CD14-positive monocyte (primary cell): ENCODE data around the gene TTLL8. TPM values are rescaled to one million over a fixed set of nuclear protein-coding genes. Genes with fewer than 3 reads are reported as not detected.

ENCODE experiments used
- DNase-seq, 3 donors: peaks; one replicate each; pipeline ENCODE4 v3.0.0-alpha.2; 2011 to 2022
- H2AFZ ChIP-seq: 2 replicates; pipeline ENCODE4 v1.6.0; 2012; ENCODE audit warnings: mild to moderate bottlenecking, low read depth, low read length, inconsistent platforms; ENCODE audit not compliant: insufficient read depth, poor library complexity, severe bottlenecking
- H3K27ac ChIP-seq, 2 donors: 1 replicate in 1 of 2; 2 replicates in 1 of 2; pipeline ENCODE4 v1.5.1; 2012 to 2013; ENCODE audit warnings: low read length in 2 of 2, control low read depth in 1 of 2, inconsistent platforms in 1 of 2, low read depth in 1 of 2, mild to moderate bottlenecking in 1 of 2
- H3K27me3 ChIP-seq, 2 donors: one replicate each; pipeline versions ENCODE4 v1.6.0 to v1.6.1; 2011 to 2013; ENCODE audit warnings: low read length in 2 of 2; ENCODE audit not compliant: control insufficient read depth in 2 of 2, insufficient read depth in 2 of 2
- H3K36me3 ChIP-seq, 2 donors: replicated peaks in 1 of 2; 1 replicate in 1 of 2; 2 replicates in 1 of 2; pipeline versions ENCODE4 v1.5.1 to v1.6.1; 2012 to 2013; ENCODE audit warnings: low read length in 2 of 2, control low read depth in 1 of 2, inconsistent platforms in 1 of 2, mild to moderate bottlenecking in 1 of 2; ENCODE audit not compliant: insufficient read depth in 2 of 2, control insufficient read depth in 1 of 2
- H3K4me1 ChIP-seq, 2 donors: 1 replicate in 1 of 2; 2 replicates in 1 of 2; pipeline versions ENCODE4 v1.5.1 to v1.6.1; 2012 to 2013; ENCODE audit warnings: low read length in 2 of 2, control low read depth in 1 of 2, inconsistent platforms in 1 of 2, mild to moderate bottlenecking in 1 of 2, moderate library complexity in 1 of 2; ENCODE audit not compliant: insufficient read depth in 2 of 2, control insufficient read depth in 1 of 2
- H3K4me2 ChIP-seq: replicated peaks from 2 replicates; pipeline ENCODE3; 2012; ENCODE audit warnings: low read length, moderate library complexity, mild to moderate bottlenecking; ENCODE audit not compliant: poor library complexity, severe bottlenecking; ENCODE audit errors: extremely low read depth
- H3K4me3 ChIP-seq, 3 experiments: fragments of 200-600 bp in 1 of 3; sonication (generic) in 1 of 3; replicated peaks in 1 of 3; 1 replicate in 2 of 3; 2 replicates in 1 of 3; pipeline ENCODE4 v1.5.1; 2011 to 2013; ENCODE audit warnings: low read length in 3 of 3, mild to moderate bottlenecking in 3 of 3, control low read depth in 2 of 3, low read depth in 2 of 3, inconsistent platforms in 1 of 3, moderate library complexity in 1 of 3
- H3K79me2 ChIP-seq: 2 replicates; pipeline ENCODE4 v1.6.0; 2012; ENCODE audit warnings: mild to moderate bottlenecking, control low read depth, inconsistent platforms, low read length, moderate library complexity; ENCODE audit not compliant: insufficient read depth
- H3K9ac ChIP-seq: 2 replicates; pipeline ENCODE4 v1.6.0; 2017; ENCODE audit warnings: low read length, mild to moderate bottlenecking; ENCODE audit not compliant: insufficient read depth, poor library complexity, severe bottlenecking
- H3K9me3 ChIP-seq, 2 donors: replicated peaks in 1 of 2; 1 replicate in 1 of 2; 2 replicates in 1 of 2; pipeline versions ENCODE4 v1.5.1 to v1.6.1; 2012 to 2013; ENCODE audit warnings: low read length in 2 of 2, control low read depth in 1 of 2; ENCODE audit not compliant: control insufficient read depth in 1 of 2, insufficient read depth in 1 of 2
- H4K20me1 ChIP-seq: 2 replicates; pipeline ENCODE4 v1.6.0; 2012; ENCODE audit warnings: mild to moderate bottlenecking, low read length, control low read depth, moderate library complexity; ENCODE audit not compliant: insufficient read depth
- H3K27ac Mint-ChIP-seq, 7 donors: one replicate each; pipeline ENCODE4 v1.8.0; 2020; ENCODE audit warnings: mild to moderate bottlenecking in 7 of 7, mixed read lengths in 7 of 7, moderate library complexity in 6 of 7, inconsistent platforms in 2 of 7
- H3K27me3 Mint-ChIP-seq, 3 donors: one replicate each; pipeline ENCODE4 v1.8.0; 2021 to 2022; ENCODE audit warnings: low read depth in 3 of 3, mild to moderate bottlenecking in 3 of 3, mixed read lengths in 3 of 3, moderate library complexity in 3 of 3, inconsistent platforms in 1 of 3
- H3K36me3 Mint-ChIP-seq, 2 donors: one replicate each; pipeline ENCODE4 v1.8.0; 2020; ENCODE audit warnings: mixed read lengths in 2 of 2, inconsistent platforms in 1 of 2, mild to moderate bottlenecking in 1 of 2
- H3K4me1 Mint-ChIP-seq: one replicate; pipeline ENCODE4 v1.8.0; 2020; ENCODE audit warnings: mild to moderate bottlenecking, mixed read lengths
- H3K4me3 Mint-ChIP-seq, 2 donors: one replicate each; pipeline ENCODE4 v1.8.0; 2020; ENCODE audit warnings: mild to moderate bottlenecking in 2 of 2, mixed read lengths in 2 of 2, moderate library complexity in 1 of 2
- H3K9me3 Mint-ChIP-seq, 7 donors: one replicate each; pipeline ENCODE4 v1.8.0; 2020 to 2022; ENCODE audit warnings: mixed read lengths in 7 of 7, mild to moderate bottlenecking in 6 of 7, moderate library complexity in 6 of 7, inconsistent platforms in 2 of 7
- CTCF ChIP-seq: fragments of 200-600 bp; IDR thresholded peaks from one replicate; pipeline ENCODE4 v1.8.0; 2022; ENCODE audit warnings: antibody characterized with exemption, mild to moderate bottlenecking
- WGBS: methylation state at CpG from one replicate; pipeline ENCODE4 v1.1.5; 2013; ENCODE audit warnings: missing lambda C conversion rate; ENCODE audit not compliant: insufficient coverage; 5-methylcytosine and 5-hydroxymethylcytosine counted together
- intact Hi-C, 2 donors: fragments of 100-400 bp; cut with micrococcal nuclease; formaldehyde crosslinking; loops; one replicate each; pipeline versions ENCODE4 v1.15.0 to v1.15.1; 2023
- polyA minus RNA-seq: library from RNA; depleted of rRNA, polyadenylated mRNA; stranded (reverse); fragments of >200 nt; gene quantifications from 2 replicates; pipeline ENCODE4 v1.2.3, GENCODE V29; 2012
- polyA plus RNA-seq, 3 donors: library from polyadenylated mRNA; depleted of rRNA in 1 of 3; unstranded in 2 of 3; stranded (reverse) in 1 of 3; fragments of 300-500 nt in 2 of 3; fragments of >200 nt in 1 of 3; fragmentation: Illumina TruSeq in 2 of 3; gene quantifications; 1 replicate in 2 of 3; 2 replicates in 1 of 3; pipeline ENCODE4 v1.2.3, GENCODE V29; 2012 to 2021
- total RNA-seq, 12 experiments: library from RNA in 1 of 12; stranded (reverse) in 1 of 12; fragments of 120-200 nt in 1 of 12; gene quantifications; one replicate each; pipeline ENCODE4 v1.2.4 and lab custom pipeline; 2013 to 2026; ENCODE audit warnings: mixed read lengths in 6 of 12, inconsistent platforms in 1 of 12

Gene TTLL8
- not detected for total RNA-seq (2013)
- polyA plus RNA-seq, result not detected
- not detected in 2 replicates for polyA minus RNA-seq
- total RNA-seq (lab: John Stamatoyannopoulos, UW), result 0 to 0.30 (median 0) reads per million in 11 experiments

GRCh38 chr22:50058061-50058905 is at the start of gene TTLL8:
Gene TTLL8 (minus strand): TSS chr22:50058298.
- Histone ChIP-seq H3K9ac (peak within 1 kb of the TSS; percentile 1), H4K20me1 (no peaks in the 10 kb centered on the region), H3K36me3 (no peaks in the 10 kb centered on the region), H3K4me3 (no peak within 1 kb of the TSS), H3K9me3 (peaks cover 7% of the 10 kb centered on the region in 2 donors), H3K27me3 (peaks cover 5 to 31% of the 10 kb centered on the region in 2 donors), H3K79me2 (no peaks in the 10 kb centered on the region), H2AFZ (no peak within 1 kb of the TSS), H3K27ac (no peak within 1 kb of the TSS), H3K4me2 (peak within 1 kb of the TSS; percentile 19), H3K4me1 (peaks cover 3 to 25% of the 10 kb centered on the region in 2 donors)
- H3K9me3 Mint-ChIP-seq, result peaks cover 0 to 14% (median 8%) of the 10 kb centered on the region in 7 donors
- intact Hi-C loops, result no loop called here
- H3K27me3 Mint-ChIP-seq, result peaks cover 29 to 42% (median 30%) of the 10 kb centered on the region in 3 donors
- peaks cover 6 to 8% of the 10 kb centered on the region in 2 donors for H3K36me3 Mint-ChIP-seq
- peaks cover 16% of the 10 kb centered on the region for H3K4me1 Mint-ChIP-seq
- peak within 1 kb of the TSS; percentile 3 to 74 for H3K4me3 Mint-ChIP-seq
- no peak for TF ChIP-seq CTCF
- no peak for DNase-seq
- 13% methylated on average over 89 of the region's 102 CpGs for WGBS
- H3K27ac Mint-ChIP-seq, result no peak within 1 kb of the TSS

- H2AFZ ChIP-seq, result no peak overlapping the region
- Mint-ChIP-seq H3K4me1 (peaks cover 32% of the 10 kb centered on the region), H3K9me3 (peaks cover 0 to 2% (median 0%) of the 10 kb centered on the region in 7 donors), H3K4me3 (no peak overlapping the region), H3K36me3 (no peaks in the 10 kb centered on the region), H3K27ac (no peak overlapping the region), H3K27me3 (peaks cover 2 to 3% (median 2%) of the 10 kb centered on the region in 3 donors)
- no peak overlapping the region for H3K9ac ChIP-seq
- 92% methylated on average over 8 of the region's 9 CpGs for WGBS
- no peaks in the 10 kb centered on the region for H3K36me3 ChIP-seq
- no peaks in the 10 kb centered on the region for H4K20me1 ChIP-seq
- H3K4me1 ChIP-seq, result peaks cover 14 to 25% of the 10 kb centered on the region in 2 donors
- H3K4me2 ChIP-seq, result no peak overlapping the region
- H3K27ac ChIP-seq, result no peak overlapping the region
- intact Hi-C loops, result no loop called here
- no peaks in the 10 kb centered on the region for H3K27me3 ChIP-seq
- no peak for TF ChIP-seq CTCF
- no peak for DNase-seq
- H3K9me3 ChIP-seq, result no peaks in the 10 kb centered on the region
- H3K79me2 ChIP-seq, result no peaks in the 10 kb centered on the region
- H3K4me3 ChIP-seq, result no peak overlapping the region
Observed at GRCh38 chr22:50107529-50107928, 49.4 kb upstream of the TTLL8 start.
